ENCODE measurements around the gene TMCO5A.

DNA sequence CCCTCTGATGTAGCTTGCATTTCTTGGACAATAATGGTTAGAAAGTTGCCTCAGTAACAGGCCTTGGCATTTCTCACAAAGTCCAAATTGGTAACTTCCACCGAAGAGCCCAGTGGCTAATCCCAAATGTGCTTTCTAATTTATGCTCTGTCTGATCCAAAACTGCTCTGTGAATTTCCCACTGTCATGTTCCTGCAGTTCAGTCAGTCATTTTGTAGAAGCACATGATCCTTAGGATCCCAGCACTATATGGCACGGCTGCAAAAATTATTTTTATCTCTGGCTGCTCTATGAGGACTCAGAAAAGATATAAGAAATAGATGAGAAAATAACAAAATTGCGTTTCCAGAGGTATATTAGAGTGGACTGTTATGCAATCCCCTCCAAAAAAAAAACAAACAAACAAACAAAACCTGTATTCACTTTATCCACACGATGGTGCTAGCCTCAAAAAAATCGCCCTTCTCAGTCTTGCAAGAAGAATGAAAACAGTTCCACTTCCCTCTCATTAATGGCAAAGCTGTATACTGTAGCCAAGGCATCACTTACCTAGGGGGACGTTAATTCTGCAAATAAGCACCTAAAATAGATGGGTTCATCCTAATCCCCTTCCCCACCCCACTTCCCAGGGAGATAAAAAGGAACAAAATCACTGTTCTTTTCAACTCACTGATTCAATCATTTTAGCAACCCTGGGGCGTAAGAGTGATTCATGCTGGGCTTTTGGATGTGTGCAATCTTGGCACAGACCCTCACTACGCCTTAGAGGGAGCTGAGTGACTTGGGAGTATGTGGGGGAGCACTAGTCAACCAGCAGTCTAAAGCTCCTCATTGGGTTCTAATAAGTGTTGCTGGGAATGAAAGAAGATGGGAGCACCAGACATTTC, 61.3 kb downstream of the TMCO5A start:
- TF ChIP-seq, protein P1, sequence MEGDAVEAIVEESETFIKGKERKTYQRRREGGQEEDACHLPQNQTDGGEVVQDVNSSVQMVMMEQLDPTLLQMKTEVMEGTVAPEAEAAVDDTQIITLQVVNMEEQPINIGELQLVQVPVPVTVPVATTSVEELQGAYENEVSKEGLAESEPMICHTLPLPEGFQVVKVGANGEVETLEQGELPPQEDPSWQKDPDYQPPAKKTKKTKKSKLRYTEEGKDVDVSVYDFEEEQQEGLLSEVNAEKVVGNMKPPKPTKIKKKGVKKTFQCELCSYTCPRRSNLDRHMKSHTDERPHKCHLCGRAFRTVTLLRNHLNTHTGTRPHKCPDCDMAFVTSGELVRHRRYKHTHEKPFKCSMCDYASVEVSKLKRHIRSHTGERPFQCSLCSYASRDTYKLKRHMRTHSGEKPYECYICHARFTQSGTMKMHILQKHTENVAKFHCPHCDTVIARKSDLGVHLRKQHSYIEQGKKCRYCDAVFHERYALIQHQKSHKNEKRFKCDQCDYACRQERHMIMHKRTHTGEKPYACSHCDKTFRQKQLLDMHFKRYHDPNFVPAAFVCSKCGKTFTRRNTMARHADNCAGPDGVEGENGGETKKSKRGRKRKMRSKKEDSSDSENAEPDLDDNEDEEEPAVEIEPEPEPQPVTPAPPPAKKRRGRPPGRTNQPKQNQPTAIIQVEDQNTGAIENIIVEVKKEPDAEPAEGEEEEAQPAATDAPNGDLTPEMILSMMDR (IDR thresholded peaks at IDR 0.05): peak in 4 of 6 experiments; percentile 37 to 62 (median 54)
- TF ChIP-seq POLR2A (IDR thresholded peaks at IDR 0.05): no peak

All from Peyer's patch (tissue), 4 donors.